Kidney epithelial cell (primary cell): Measurements from ENCODE around the gene PXDC1. TPM values are rescaled to one million over a fixed set of nuclear protein-coding genes. Genes with fewer than 3 reads are reported as not detected.

Source experiments
- DNase-seq: peaks from one replicate; pipeline ENCODE4 v3.0.0-alpha.2; 2010; ENCODE audit warnings: low read depth
- H3K27me3 ChIP-seq: 2 replicates; pipeline ENCODE4 v1.6.0; 2011; ENCODE audit warnings: low read length; ENCODE audit not compliant: control insufficient read depth, insufficient read depth
- H3K36me3 ChIP-seq: 2 replicates; pipeline ENCODE4 v1.5.1; 2011; ENCODE audit warnings: low read length; ENCODE audit not compliant: control insufficient read depth, insufficient read depth
- H3K4me3 ChIP-seq: 2 replicates; pipeline ENCODE4 v1.5.1; 2011; ENCODE audit warnings: low read depth, mild to moderate bottlenecking, control low read depth, low read length
- total RNA-seq: library from RNA; depleted of rRNA; stranded (reverse); fragments of >200 nt; gene quantifications from 2 replicates; pipeline ENCODE4 v1.2.3, GENCODE V29; 2015
- TF ChIP-seq, protein P1 (sequence below): IDR thresholded peaks from 2 replicates; pipeline ENCODE4 v1.5.1; 2011; ENCODE audit warnings: mild to moderate bottlenecking, moderate library complexity, low read length, control low read depth, inconsistent platforms; ENCODE audit not compliant: insufficient read depth, poor library complexity, severe bottlenecking

PXDC1 gene
- total RNA-seq, 1 donor from 2014 or later: 92.4 TPM

DNA sequence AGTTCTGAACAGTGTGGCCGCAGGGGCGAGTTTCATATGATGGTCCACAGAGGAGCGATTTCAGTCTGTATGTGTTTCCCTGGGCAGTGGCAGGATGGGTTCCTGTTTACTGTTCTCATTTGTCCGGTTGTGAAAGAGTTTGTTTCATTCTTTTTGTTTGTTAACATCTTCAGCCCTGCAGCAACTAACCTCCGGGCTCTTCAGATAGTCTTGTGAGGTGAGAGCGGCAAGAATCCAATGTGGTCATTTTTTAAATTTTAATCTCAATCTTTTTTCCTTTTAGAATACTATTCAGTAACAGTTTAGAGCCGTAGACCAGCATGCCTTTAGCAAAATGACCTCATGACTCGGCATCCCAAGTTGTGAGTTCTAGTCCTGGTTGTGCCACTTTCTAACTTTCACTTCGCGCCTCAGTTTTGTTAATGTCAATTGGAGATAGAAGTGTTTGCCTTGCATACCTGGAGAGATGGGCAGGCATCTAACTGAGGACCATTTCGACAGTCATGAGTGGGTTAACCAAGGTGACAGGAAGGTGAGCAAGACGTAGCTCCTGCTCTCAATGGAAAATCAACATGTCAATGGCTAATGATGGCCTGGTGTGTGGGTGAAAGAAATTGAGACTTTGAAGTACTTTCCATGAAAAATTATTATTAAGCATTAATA, 38.5 kb upstream of the PXDC1 start:
- TF ChIP-seq, protein P1, sequence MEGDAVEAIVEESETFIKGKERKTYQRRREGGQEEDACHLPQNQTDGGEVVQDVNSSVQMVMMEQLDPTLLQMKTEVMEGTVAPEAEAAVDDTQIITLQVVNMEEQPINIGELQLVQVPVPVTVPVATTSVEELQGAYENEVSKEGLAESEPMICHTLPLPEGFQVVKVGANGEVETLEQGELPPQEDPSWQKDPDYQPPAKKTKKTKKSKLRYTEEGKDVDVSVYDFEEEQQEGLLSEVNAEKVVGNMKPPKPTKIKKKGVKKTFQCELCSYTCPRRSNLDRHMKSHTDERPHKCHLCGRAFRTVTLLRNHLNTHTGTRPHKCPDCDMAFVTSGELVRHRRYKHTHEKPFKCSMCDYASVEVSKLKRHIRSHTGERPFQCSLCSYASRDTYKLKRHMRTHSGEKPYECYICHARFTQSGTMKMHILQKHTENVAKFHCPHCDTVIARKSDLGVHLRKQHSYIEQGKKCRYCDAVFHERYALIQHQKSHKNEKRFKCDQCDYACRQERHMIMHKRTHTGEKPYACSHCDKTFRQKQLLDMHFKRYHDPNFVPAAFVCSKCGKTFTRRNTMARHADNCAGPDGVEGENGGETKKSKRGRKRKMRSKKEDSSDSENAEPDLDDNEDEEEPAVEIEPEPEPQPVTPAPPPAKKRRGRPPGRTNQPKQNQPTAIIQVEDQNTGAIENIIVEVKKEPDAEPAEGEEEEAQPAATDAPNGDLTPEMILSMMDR: no peak
- no peaks in the 10 kb centered on the region for H3K36me3 ChIP-seq
- no peak for DNase-seq
- no peak overlapping the region for H3K4me3 ChIP-seq
- no peaks in the 10 kb centered on the region for H3K27me3 ChIP-seq

GRCh38 chr6:3789018-3789895, 37.7 kb upstream of the PXDC1 start:
- Histone ChIP-seq H3K27me3 (no peaks in the 10 kb centered on the region), H3K4me3 (no peak overlapping the region), H3K36me3 (no peaks in the 10 kb centered on the region)
- TF ChIP-seq, protein P1: no peak
- DNase-seq: no peak

DNA sequence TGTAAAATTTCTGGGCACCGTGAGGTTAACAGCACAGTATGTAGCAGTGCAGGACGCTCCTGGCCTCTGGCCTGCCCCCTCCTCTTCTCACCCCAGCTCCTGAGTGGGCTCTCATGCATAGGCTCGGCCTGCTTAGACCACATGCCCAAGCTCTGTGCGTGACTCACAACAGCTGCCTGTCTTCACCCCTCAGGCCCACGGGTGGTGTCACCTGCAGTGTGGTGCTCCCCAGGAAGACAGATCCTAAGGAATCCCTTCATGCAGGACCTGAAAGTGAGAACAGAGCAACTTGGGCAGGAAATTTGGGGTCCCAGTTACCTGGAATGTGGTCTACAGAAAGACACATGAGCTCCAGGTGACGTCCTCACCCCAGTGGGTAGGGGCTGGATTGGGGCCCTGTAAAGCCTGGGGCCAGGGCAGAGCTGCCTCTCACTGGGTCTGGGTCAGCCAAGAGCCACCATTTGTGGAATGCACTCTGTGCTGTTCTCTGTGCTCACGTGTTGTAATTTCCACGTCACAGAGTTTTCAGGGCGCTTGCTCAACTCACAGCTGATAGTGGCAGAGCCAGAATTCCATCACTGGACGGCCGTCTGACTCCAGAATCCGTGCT, 37.0 kb upstream of the PXDC1 start:
- H3K4me3 ChIP-seq: no peak overlapping the region
- H3K27me3 ChIP-seq: no peaks in the 10 kb centered on the region
- no peaks in the 10 kb centered on the region for H3K36me3 ChIP-seq
- TF ChIP-seq, protein P1: no peak
- no peak for DNase-seq

DNA sequence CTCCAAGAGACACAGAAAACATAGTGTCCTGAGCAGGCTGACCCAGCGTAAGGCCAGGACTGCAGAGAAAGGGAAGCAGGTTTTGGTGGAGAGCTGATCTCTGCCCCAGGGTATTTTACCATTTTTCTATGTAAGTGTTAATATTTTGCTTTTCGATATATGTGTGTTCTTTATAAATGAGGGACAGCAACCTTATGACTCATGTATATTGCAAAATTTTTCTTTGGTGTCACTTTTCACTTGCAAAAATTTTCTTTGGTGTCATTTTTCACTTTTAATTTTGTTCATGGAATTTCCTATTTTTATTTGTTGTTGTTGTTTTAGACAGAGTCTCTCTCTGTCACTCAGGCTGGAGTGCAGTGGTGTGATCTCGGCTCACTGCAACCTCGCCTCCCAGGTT, 34.6 kb upstream of the PXDC1 start:
- TF ChIP-seq, protein P1: no peak
- Histone ChIP-seq H3K4me3 (no peak overlapping the region), H3K36me3 (no peaks in the 10 kb centered on the region), H3K27me3 (no peaks in the 10 kb centered on the region)
- DNase-seq: no peak

GRCh38 chr6:3785745-3786098, 34.2 kb upstream of the PXDC1 start:
- H3K4me3 ChIP-seq: no peak overlapping the region
- DNase-seq: no peak
- no peaks in the 10 kb centered on the region for H3K36me3 ChIP-seq
- TF ChIP-seq, protein P1: no peak
- H3K27me3 ChIP-seq: no peaks in the 10 kb centered on the region
